Measurements from ENCODE around the gene SON. TPM values are rescaled to one million over a fixed set of nuclear protein-coding genes. Genes with fewer than 3 reads are reported as not detected.
"Not testable (repeated sequence)": the region's sequence is repeated elsewhere in the genome, so short reads cannot be mapped to it uniquely, and the experiment has no call there.

The SON gene
- total RNA-seq, 1 donor from 2014 or later = 367 TPM

GRCh38 chr21:33568448-33568847 is 25.6 kb downstream of the SON start:
- H3K27me3 Mint-ChIP-seq (ENCODE audit: low read depth) = no peaks in the 10 kb centered on the region
- H3K36me3 Mint-ChIP-seq (ENCODE audit: low read depth) = peaks cover 5% of the 10 kb centered on the region

GRCh38 chr21:33569991-33570390 is 27.2 kb downstream of the SON start:
- H3K4me1 Mint-ChIP-seq = no peaks in the 10 kb centered on the region
- H3K9me3 Mint-ChIP-seq = no peaks in the 10 kb centered on the region
- no peak overlapping the region for H3K4me3 Mint-ChIP-seq
- H3K36me3 Mint-ChIP-seq (ENCODE audit: low read depth) = peaks cover 8% of the 10 kb centered on the region
- TF ChIP-seq CTCF (conservative IDR thresholded peaks at IDR 0.05) = no peak
- no peaks in the 10 kb centered on the region for H3K27me3 Mint-ChIP-seq (ENCODE audit: low read depth)
- peak overlapping the region; percentile 32 for H3K27ac Mint-ChIP-seq (ENCODE audit: unreplicated experiment)
- DNase-seq (ENCODE audit: low read depth, low spot score) = no peak

More at GRCh38 chr21:33568448-33568847, 25.6 kb downstream of the SON start:
- Mint-ChIP-seq H3K9me3 (no peaks in the 10 kb centered on the region), H3K27ac (ENCODE audit: unreplicated experiment) (no peak overlapping the region), H3K4me3 (no peak overlapping the region), H3K4me1 (no peaks in the 10 kb centered on the region)
- no peak for TF ChIP-seq CTCF (conservative IDR thresholded peaks at IDR 0.05)
- DNase-seq (ENCODE audit: low read depth, low spot score) = no peak

GRCh38 chr21:33572350-33572749 is 29.5 kb downstream of the SON start:
- TF ChIP-seq CTCF (conservative IDR thresholded peaks at IDR 0.05) = no peak
- no peak for DNase-seq (ENCODE audit: low read depth, low spot score)
- no peaks in the 10 kb centered on the region for H3K27me3 Mint-ChIP-seq (ENCODE audit: low read depth)
- H3K36me3 Mint-ChIP-seq (ENCODE audit: low read depth) = peaks cover 8% of the 10 kb centered on the region
- no peak overlapping the region for H3K4me3 Mint-ChIP-seq
- H3K27ac Mint-ChIP-seq (ENCODE audit: unreplicated experiment) = no peak overlapping the region
- no peaks in the 10 kb centered on the region for H3K4me1 Mint-ChIP-seq
- no peaks in the 10 kb centered on the region for H3K9me3 Mint-ChIP-seq

- DNase-seq (ENCODE audit: low read depth, low spot score); H3K27me3 Mint-ChIP-seq (ENCODE audit: low read depth); H3K4me1 Mint-ChIP-seq; H3K9me3 Mint-ChIP-seq; H3K36me3 Mint-ChIP-seq (ENCODE audit: low read depth); H3K4me3 Mint-ChIP-seq; H3K27ac Mint-ChIP-seq (ENCODE audit: unreplicated experiment): not testable (repeated sequence)
These were observed 33.9 kb downstream of the SON start for GRCh38 chr21:33576741-33577141.

- Mint-ChIP-seq H3K9me3 (no peaks in the 10 kb centered on the region), H3K27ac (ENCODE audit: unreplicated experiment) (no peak overlapping the region), H3K36me3 (ENCODE audit: low read depth) (peaks cover 2% of the 10 kb centered on the region), H3K27me3 (ENCODE audit: low read depth) (no peaks in the 10 kb centered on the region), H3K4me3 (no peak overlapping the region), H3K4me1 (no peaks in the 10 kb centered on the region)
- no peak for TF ChIP-seq CTCF (conservative IDR thresholded peaks at IDR 0.05)
- DNase-seq (ENCODE audit: low read depth, low spot score) = no peak
These were observed 35.4 kb downstream of the SON start for GRCh38 chr21:33578214-33578613.

- DNase-seq (ENCODE audit: low read depth, low spot score) = no peak
- H3K9me3 Mint-ChIP-seq = no peaks in the 10 kb centered on the region
- H3K4me1 Mint-ChIP-seq = no peaks in the 10 kb centered on the region
- H3K27me3 Mint-ChIP-seq (ENCODE audit: low read depth) = no peaks in the 10 kb centered on the region
- H3K27ac Mint-ChIP-seq (ENCODE audit: unreplicated experiment) = no peak overlapping the region
- TF ChIP-seq CTCF (conservative IDR thresholded peaks at IDR 0.05) = no peak
- H3K36me3 Mint-ChIP-seq (ENCODE audit: low read depth) = peaks cover 2% of the 10 kb centered on the region
- H3K4me3 Mint-ChIP-seq = no peak overlapping the region
These were observed 36.2 kb downstream of the SON start for GRCh38 chr21:33578959-33579542.
